Endothelial cell (in vitro differentiated cells): ENCODE data around the gene DNASE1L3. TPM values are rescaled to one million over a fixed set of nuclear protein-coding genes. Genes with fewer than 3 reads are reported as not detected.
A peak's percentile ranks its signal among the peaks of the same experiment; 100 is the strongest.
"Not testable (repeated sequence)": the region's sequence is repeated elsewhere in the genome, so short reads cannot be mapped to it uniquely, and the experiment has no call there.

Experiments
- DNase-seq: peaks from one replicate; pipeline ENCODE4 v3.0.0; 2021; ENCODE audit warnings: low spot score
- H3K27ac Mint-ChIP-seq: one replicate; pipeline ENCODE4 v1.8.0; 2021; ENCODE audit warnings: mixed read lengths, inconsistent platforms; ENCODE audit not compliant: unreplicated experiment
- H3K27me3 Mint-ChIP-seq: one replicate; pipeline ENCODE4 v1.8.0; 2021; ENCODE audit warnings: mild to moderate bottlenecking, moderate library complexity, mixed read lengths, inconsistent platforms; ENCODE audit not compliant: unreplicated experiment
- H3K36me3 Mint-ChIP-seq: one replicate; pipeline ENCODE4 v1.8.0; 2021; ENCODE audit warnings: mild to moderate bottlenecking, low read depth, mixed read lengths, inconsistent platforms; ENCODE audit not compliant: unreplicated experiment
- H3K4me1 Mint-ChIP-seq: one replicate; pipeline ENCODE4 v1.8.0; 2021; ENCODE audit warnings: mild to moderate bottlenecking, mixed read lengths, inconsistent platforms; ENCODE audit not compliant: unreplicated experiment
- H3K4me3 Mint-ChIP-seq: one replicate; pipeline ENCODE4 v1.8.0; 2021; ENCODE audit warnings: mild to moderate bottlenecking, mixed read lengths, inconsistent platforms; ENCODE audit not compliant: unreplicated experiment
- H3K9me3 Mint-ChIP-seq: one replicate; pipeline ENCODE4 v1.8.0; 2021; ENCODE audit warnings: mixed read lengths, inconsistent platforms; ENCODE audit not compliant: unreplicated experiment
- CTCF ChIP-seq: fragments of 200-600 bp; sonication (generic); IDR thresholded peaks from one replicate; pipeline ENCODE4 v1.5.0; 2021; ENCODE audit warnings: antibody characterized with exemption; ENCODE audit not compliant: unreplicated experiment
- total RNA-seq: library from RNA; stranded (reverse); fragmentation: NEBNext Ultra II Directional; extraction: Animal tissue kit (Norgen Biotek cat#: 25700); gene quantifications from one replicate; pipeline ENCODE4 v1.2.1, GENCODE V29; 2021; ENCODE audit not compliant: unreplicated experiment

DNASE1L3 gene
- total RNA-seq, 1 donor from 2014 or later = 1.6 TPM

- Mint-ChIP-seq H3K4me1 (peaks cover 11% of the 10 kb centered on the region), H3K36me3 (no peaks in the 10 kb centered on the region), H3K9me3 (no peaks in the 10 kb centered on the region), H3K4me3 (peak overlapping the region; percentile 54), H3K27ac (no peak overlapping the region), H3K27me3 (peaks cover 9% of the 10 kb centered on the region)
- no peak for TF ChIP-seq CTCF
- no peak for DNase-seq
Observed at GRCh38 chr3:58235970-58236369, 25.2 kb upstream of the DNASE1L3 start.

- no peak for DNase-seq
- Mint-ChIP-seq H3K27ac (no peak overlapping the region), H3K36me3 (no peaks in the 10 kb centered on the region), H3K4me3 (no peak overlapping the region), H3K4me1 (peaks cover 13% of the 10 kb centered on the region), H3K9me3 (no peaks in the 10 kb centered on the region), H3K27me3 (peaks cover 9% of the 10 kb centered on the region)
- TF ChIP-seq CTCF = no peak
Observed at GRCh38 chr3:58234516-58234931, 23.8 kb upstream of the DNASE1L3 start.

GRCh38 chr3:58231666-58232065 is 20.9 kb upstream of the DNASE1L3 start:
- Mint-ChIP-seq H3K36me3 (no peaks in the 10 kb centered on the region), H3K4me1 (peaks cover 9% of the 10 kb centered on the region), H3K4me3 (no peak overlapping the region), H3K27ac (no peak overlapping the region), H3K27me3 (peaks cover 4% of the 10 kb centered on the region), H3K9me3 (no peaks in the 10 kb centered on the region)
- no peak for DNase-seq
- no peak for TF ChIP-seq CTCF

- no peak for TF ChIP-seq CTCF
- Mint-ChIP-seq H3K27ac (no peak overlapping the region), H3K4me3 (no peak overlapping the region), H3K4me1 (peaks cover 7% of the 10 kb centered on the region), H3K27me3 (peaks cover 4% of the 10 kb centered on the region), H3K9me3 (no peaks in the 10 kb centered on the region), H3K36me3 (no peaks in the 10 kb centered on the region)
- no peak for DNase-seq
Observed at GRCh38 chr3:58230876-58231552, 20.2 kb upstream of the DNASE1L3 start.

GRCh38 chr3:58227933-58228332 is 17.2 kb upstream of the DNASE1L3 start:
- not testable (repeated sequence) for H3K27ac Mint-ChIP-seq, H3K9me3 Mint-ChIP-seq, H3K4me3 Mint-ChIP-seq, H3K36me3 Mint-ChIP-seq, H3K4me1 Mint-ChIP-seq, H3K27me3 Mint-ChIP-seq, DNase-seq
